GM18517 (cell line): ENCODE measurements around the gene C20orf144.
A peak's percentile ranks its signal among the peaks of the same experiment; 100 is the strongest.

Experiments
- ATAC-seq: cut with Tn5 transposase; IDR thresholded peaks from one replicate; pipeline ENCODE4 v1.9.1; 2021; ENCODE audit warnings: mild to moderate bottlenecking, moderate library complexity; ENCODE audit not compliant: unreplicated experiment

The C20orf144 gene

DNA sequence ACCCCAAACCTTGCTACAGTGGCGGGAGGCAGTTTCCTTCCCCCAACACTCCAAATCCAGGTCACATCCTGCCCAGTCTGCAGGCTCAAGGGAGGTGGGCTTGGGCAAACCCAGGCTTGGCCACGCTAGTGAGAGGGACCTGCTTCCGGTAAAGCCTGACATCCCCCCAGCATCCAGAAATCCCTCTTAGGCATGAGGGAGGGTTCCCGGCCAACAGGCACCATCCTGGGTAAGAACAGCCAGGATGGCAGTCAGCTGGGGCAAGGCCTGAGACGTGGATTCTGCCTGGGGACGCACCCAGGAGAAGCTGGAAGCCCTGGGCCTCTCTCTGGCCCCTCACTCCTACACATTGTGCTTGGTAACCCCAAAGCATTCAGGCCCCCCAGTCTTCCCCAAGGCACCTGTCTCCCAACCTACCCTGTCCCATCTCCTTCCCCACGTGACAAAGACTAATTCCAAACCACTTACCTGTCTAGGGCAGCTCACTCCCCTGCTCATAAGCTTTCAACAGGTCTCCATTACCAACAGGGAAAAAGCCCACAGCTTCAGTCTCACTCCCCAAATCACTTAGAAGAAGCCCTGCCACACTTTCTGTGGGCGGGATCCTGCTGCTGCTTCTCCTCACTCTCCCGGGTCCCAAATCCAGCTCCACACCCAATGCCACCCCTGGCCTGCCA is 2.1 kb downstream of the C20orf144 start:
- ATAC-seq = no peak

DNA sequence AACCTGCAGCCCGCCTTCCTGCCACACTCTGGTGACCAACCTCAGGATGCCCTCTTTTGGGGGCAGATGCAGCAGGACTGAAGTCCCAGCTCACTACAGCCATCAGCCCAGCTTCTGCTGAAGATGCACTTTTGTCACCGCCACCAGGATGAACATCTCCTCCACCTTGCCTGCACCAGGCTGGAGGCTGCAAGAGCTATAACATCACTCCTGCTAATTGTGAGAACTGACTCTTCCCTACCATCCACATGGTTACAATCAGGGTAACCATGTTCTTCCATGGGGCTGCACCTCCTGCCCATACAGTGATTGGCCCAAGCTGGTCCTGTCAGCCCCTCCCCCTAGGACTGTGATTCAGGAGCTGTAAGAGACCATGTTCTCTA is 2.6 kb downstream of the C20orf144 start:
- ATAC-seq = no peak

DNA sequence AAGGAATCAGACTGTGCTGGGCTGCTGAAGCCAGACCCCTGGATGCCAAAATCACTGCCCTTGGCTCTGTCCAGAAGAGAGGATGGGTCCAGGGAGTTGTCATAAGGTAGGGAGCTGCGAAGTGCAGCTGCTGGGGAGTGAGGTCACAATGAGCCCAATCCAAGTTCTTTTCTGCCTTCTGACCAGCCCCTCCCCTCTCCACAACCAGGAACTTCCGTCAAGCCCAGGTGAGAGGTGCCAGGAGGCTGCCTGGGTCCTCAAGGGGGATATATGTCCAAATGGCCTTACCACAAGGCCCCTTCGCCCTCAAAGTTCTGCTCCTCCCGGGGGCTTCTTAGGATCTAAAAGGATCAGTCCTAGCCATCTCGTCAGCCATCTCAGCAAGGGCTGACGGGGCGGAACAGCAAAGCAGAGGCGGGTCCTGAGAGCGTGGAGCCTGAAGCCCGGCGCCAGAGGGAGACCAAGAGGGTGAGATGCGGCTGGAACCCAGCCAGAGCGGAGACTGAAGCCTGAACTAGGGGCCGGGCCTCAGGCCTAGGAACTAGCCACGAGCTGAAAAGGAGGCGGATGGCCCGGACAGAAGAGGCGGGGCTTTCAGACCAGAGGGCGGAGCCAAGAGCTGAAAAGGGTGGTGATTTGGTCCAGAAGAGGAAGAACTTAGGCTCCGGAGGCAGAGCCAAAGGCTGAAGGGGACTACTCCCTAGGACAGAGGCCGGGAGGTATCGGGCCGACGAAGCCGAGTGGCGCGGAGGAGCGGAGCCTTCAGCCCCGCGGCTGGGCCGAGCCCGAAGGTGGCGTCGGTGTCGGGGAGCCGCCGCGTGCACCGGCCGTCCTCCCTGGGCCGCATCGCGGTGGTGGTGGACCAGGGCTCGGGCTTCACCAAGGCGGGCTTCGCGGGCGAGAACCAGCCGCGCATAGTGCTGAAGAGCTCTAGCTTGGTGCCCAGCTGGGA is 4.4 kb downstream of the C20orf144 start, which contains the start of gene ACTL10:
Gene ACTL10, plus strand, starts transcription at position 651 of the 952 bp plus-strand sequence. CDS start 555 bp downstream, outside the sequence.
- ATAC-seq = peak; percentile 72

GRCh38 chr20:33667245-33667675 is 5.1 kb downstream of the C20orf144 start:
- ATAC-seq = peak; percentile 18

GRCh38 chr20:33667676-33668465 is 5.7 kb downstream of the C20orf144 start:
- peak; percentile 27 for ATAC-seq

GRCh38 chr20:33668466-33669155 is 6.5 kb downstream of the C20orf144 start:
- ATAC-seq = no peak

DNA sequence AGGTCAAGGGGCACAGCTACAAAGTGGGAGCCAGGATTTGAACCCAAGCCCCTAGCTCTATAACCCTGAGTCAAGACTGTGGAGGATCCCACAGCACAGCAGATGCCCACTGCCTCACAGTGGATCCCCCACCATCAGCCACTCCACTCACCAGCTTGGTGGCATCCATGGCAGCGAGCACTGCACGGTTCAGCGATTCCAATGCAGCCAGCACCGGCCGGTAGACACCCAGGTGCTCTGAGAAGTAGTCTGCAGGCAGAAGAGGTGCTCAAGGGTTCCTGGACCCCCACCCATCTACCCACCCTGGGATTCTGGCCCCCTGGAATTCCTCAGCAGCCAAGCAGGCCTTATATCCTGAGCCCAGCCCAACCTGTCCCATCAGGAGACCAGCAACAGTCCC is 7.1 kb downstream of the C20orf144 start:
- no peak for ATAC-seq

DNA sequence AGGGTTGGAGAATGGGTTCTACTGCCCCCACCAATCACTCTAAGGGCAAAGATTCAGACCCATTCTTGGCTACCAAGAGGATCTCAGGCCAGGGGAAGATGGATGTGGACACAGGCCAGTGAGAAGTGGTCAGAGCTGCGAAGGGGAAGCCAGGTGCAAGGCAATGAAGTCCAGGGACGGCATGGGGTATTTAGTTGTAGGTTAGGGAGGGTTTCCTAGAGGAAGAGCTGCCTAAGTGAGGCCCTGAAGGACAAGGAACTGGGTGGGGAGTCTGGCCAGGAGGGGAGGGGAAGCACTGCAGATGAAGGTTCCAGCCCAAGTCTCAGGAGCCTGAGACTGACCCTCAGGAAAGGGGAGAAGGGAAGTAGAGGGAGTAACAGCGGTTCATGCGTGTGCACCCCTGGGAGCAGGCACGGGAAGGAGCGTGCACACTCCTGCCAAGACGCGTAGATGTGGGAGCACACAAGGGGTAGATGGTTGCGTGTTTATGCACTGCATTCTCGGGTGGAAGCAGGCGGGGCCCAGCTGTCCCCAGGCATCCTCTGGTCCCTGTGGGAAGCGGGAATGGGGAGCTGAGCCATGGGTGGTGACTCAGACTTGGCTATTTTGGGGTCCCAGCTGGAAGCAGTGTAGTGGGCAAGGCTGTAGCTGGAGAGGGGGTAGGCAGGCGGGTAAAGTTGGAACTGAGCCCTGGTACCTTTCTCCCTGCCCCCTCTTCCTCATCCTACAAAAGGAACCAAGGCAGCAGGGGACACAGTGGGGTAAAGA is 7.9 kb downstream of the C20orf144 start:
- ATAC-seq = no peak

- ATAC-seq = no peak
These were observed 8.8 kb downstream of the C20orf144 start for GRCh38 chr20:33670715-33671499.

DNA sequence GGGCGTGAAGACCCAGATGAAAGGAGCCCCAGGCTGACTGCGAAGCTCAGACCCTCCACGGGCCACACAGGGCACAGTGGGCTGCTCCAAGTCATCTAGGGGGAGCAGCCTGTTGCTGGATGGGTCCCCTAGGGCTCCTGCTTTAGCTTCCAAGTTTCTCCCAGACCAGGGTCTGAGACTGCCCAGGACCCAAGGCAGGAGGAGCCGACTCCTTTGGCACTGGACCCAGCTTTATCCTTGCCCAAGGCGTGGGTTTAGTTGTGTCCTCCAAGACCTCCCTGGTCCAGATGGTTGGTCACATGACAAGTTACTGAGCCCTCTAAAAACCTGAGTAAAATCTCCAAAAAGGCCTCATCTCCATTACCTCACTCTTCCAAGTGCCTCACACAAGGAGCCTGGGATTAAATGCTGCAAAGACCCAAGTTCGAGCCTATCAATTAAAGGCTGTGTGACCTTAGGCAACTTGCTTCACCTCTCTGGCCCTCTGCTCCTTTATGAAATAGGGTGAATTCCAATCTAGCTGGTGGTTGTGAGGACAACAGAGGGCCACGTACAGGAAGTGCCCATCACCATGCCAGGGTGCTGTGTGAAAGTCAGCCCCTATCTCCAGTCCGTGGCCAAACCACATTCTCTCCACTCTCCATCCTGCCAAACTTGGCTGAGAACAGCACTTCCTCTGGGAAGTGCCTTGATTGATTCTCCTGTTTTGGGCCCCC is 9.6 kb downstream of the C20orf144 start:
- no peak for ATAC-seq

DNA sequence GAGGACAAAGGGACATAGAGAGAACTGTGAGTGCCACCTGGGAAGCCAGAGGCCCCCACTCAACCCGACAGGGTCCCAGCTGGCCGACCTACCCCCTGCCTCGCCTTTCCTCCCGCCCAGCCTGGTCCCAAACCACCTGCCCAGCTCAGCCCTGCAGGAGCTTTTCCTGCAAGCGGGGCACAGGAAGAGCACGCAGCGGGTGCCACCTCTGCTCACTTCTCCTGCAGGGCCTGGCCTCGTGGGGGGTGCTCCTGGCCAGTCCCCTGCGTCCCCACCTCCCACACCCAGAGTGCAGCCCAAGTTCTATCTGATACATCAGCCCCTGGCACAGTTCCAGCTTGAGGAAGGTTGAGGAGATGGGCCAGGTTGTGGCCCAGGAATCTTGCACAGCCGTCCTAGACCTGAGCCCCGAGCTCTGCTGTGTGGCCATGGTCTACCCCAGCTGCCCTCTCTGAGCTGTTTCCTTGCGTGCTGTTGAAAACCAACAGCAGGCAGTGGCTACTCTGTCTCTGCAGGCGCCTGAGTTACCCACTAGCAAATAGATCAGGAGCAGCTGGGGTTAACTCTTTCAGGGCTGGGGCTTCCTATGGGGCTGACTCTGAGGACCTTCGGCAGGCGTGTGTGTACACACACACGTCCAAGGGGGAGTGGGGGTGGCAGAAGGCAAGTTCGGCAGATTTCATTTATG is 10.4 kb downstream of the C20orf144 start:
- no peak for ATAC-seq

DNA sequence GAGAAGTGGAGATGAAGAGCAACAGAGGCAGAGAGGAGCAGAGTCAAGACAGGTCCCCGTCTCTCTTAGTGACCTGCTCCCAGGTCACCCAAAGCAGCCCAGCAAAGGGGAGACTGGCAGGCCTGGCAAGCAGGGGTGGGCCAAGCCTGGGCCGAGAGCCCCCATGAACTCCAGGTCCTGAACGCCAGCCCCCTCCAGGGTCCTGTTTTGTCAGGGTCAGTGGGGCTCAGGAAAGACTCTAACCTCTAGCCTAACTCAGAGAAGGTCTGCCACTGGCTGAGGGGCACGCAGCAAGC is 10.9 kb downstream of the C20orf144 start:
- ATAC-seq = no peak

DNA sequence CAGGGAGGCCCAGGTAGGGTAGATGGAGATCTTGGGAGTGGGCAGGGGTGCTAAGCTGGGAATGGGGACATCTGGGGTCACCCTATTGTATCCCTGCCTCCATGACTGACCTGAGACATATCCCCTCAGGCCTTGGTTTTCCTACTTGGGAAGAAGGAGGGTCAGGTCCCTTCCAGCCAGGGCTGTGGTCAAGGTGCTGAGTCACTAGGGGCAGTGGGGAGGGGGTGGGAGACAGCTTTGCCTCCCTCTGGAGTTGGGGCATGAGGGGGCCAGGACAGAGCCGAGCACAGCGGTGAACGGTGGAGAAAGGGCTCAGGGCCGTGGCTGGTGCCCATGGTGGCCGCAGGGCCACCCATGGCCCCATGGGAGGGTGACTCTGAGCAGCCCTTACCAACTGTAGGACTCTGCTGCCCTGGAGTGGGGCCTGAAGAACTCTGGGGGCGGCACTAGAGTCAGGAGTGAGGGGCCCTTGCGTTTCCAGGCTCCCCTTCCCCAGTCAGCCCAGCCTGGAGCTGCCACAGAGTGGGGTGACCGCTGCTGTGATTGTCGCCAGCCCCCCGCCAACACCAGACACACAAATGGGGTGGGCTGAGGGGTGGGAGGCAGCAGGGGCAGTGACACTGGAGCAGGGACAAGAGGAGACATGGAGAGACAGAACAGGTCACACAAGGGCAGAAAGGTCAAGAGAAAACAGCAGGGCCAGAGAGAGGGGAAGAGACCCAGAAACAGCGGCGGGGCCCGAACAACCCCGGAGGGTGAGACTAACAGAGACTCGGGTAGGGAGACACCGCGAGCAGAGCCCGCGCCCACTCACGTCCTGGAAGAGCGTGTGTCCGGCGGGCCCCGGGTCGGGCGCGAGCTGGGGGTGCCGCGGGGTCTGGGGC is 11.5 kb downstream of the C20orf144 start:
- ATAC-seq = no peak

DNA sequence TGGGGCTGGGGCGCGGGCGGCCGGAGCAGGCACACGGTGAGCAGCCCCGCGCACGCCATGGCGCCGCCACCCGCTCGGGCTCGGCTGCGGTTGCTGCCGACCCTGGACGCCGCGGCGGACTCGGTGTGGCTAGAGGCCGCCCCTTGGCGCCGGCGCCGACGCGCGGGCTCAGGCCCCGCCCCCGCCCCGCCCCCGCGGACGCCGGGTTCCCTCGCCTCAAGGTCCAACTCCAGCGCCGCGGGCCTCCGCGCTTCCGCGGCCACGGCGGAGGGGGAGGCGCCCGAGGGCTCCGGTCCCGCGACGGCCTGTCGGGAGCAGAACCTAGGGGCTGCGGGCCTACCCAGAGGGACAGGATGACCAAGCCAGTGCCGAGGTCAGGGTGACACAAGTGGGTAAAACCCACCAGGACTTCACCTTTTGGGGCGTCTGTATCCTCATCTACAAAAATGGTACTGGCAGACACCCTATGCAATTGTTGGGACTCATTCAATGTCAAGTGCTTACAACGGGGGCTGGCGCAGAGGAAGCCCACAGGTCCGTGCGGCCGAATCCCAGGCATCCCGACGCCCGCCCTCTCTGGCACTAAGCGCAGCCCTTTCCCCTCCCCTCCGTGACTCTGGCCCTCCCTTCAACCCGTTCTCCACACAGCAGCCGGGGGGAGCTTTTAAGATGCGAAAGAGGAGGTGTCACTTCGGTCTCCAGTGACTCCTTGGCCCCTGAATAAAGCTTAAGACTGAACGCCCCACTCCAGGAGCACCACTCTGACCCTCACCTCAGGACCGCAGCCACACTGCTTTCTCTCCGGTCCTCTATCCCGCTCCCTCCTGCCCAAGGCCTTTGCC is 12.4 kb downstream of the C20orf144 start, which contains the start of gene NECAB3:
Gene NECAB3, minus strand, starts transcription at position 135 of the 842 bp plus-strand sequence. Its CDS starts 76 bp downstream, at position 59.
- no peak for ATAC-seq

- ATAC-seq = no peak
These were observed 13.2 kb downstream of the C20orf144 start for GRCh38 chr20:33675136-33675959.
